ENCODE results near the gene TRIP6. TPM values are rescaled to one million over a fixed set of nuclear protein-coding genes. Genes with fewer than 3 reads are reported as not detected.

TRIP6 gene, protein sequence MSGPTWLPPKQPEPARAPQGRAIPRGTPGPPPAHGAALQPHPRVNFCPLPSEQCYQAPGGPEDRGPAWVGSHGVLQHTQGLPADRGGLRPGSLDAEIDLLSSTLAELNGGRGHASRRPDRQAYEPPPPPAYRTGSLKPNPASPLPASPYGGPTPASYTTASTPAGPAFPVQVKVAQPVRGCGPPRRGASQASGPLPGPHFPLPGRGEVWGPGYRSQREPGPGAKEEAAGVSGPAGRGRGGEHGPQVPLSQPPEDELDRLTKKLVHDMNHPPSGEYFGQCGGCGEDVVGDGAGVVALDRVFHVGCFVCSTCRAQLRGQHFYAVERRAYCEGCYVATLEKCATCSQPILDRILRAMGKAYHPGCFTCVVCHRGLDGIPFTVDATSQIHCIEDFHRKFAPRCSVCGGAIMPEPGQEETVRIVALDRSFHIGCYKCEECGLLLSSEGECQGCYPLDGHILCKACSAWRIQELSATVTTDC
- 87.9 and 95.2 TPM in 2 replicates for total RNA-seq

DNA sequence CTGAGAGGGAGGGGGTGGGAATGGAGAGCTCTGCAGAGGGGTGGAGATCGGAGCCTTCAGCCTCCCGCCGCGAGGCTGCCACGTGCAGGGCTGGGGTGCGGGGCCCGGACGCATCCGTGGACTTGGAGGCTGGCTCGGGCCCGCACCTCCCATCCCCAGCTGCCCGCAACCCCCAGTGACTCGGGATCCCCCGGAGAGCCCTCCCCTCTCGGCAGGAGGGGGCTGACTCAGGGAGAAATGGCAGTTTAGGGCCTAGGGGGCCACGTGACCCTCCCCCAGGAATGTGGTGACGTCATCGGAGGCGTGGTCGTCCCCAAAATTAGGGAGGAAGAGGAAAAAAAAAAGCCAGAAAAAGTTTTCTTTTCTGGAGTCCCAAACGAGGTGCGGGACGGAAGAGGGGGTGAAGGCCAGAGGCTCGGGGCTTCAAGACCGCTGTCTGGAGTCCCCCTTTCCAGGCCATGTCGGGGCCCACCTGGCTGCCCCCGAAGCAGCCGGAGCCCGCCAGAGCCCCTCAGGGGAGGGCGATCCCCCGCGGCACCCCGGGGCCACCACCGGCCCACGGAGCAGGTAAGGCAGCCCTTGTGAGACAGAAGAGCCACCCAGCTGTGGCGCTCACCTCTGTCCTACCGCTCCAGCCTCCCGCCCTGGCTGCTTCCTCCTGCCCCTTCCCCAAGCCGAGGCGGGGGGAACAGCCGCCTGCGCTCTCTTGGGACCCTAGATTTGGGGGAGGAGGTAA, at the start of gene TRIP6:
Gene TRIP6 (plus strand): TSS at position 348 of the 736 bp plus-strand sequence. CDS start 111 bp downstream, at position 459.
- DNase-seq (ENCODE audit: low read depth) = peak; percentile 72

DNA sequence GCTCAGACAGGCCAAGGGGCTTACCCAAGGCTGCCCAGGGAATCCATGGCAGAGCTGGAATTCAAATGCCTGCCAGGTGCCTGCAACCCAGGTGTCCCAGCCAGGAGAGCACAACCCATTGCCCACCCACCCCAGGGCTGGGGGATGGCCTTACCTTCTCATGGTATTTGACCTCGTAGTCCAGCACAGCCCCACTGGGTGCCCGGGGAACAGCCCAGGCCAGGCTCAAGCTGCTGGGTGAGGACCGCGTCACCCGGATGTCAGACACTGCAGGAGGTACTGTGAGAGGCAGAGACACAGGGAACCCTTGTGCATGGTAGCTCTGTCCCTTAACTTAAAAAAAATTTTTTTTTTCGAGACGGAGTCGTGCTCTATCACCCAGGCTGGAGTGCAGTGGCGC, 48.8 kb upstream of the TRIP6 start:
- DNase-seq (ENCODE audit: low read depth) = no peak

DNA sequence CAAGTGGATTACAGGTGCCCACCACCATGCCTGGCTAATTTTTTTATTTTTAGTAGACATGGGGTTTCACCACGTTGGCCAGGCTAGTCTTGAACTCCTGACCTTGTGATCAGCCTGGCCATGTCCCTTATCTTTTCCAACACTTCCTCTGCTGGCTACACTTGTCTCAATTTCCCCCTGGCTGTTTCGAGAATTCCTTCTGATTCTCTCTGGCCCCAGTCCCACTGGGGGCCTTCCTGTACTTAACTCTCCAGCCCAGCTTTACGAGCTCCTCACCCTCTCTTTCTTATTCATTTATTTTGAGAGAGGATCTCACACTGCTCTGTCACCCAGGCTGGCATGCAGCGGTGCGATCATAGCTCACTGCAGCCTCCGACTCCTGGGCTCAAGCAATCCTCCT, 48.4 kb upstream of the TRIP6 start:
- DNase-seq (ENCODE audit: low read depth) = no peak

DNA sequence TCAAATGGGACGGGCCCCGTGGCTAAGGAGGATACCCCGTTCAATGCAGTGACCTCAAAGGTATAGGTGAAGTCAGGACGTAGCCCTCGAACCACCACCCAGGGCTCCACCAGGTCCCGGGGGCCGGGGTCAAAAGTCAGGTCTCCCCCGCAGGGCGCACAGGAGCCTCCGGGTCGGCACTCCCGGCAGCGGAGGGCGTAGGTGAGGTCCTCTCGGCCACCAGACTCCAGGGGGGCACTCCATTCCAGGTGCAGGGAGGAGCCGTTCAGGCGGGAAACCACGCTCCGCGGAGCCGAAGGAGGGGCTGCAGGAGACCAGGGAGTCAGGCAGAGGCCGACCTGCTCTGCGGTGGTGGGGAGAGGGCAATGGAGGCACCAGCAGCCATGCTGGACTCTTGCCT, 47.6 kb upstream of the TRIP6 start:
- no peak for DNase-seq (ENCODE audit: low read depth)

DNA sequence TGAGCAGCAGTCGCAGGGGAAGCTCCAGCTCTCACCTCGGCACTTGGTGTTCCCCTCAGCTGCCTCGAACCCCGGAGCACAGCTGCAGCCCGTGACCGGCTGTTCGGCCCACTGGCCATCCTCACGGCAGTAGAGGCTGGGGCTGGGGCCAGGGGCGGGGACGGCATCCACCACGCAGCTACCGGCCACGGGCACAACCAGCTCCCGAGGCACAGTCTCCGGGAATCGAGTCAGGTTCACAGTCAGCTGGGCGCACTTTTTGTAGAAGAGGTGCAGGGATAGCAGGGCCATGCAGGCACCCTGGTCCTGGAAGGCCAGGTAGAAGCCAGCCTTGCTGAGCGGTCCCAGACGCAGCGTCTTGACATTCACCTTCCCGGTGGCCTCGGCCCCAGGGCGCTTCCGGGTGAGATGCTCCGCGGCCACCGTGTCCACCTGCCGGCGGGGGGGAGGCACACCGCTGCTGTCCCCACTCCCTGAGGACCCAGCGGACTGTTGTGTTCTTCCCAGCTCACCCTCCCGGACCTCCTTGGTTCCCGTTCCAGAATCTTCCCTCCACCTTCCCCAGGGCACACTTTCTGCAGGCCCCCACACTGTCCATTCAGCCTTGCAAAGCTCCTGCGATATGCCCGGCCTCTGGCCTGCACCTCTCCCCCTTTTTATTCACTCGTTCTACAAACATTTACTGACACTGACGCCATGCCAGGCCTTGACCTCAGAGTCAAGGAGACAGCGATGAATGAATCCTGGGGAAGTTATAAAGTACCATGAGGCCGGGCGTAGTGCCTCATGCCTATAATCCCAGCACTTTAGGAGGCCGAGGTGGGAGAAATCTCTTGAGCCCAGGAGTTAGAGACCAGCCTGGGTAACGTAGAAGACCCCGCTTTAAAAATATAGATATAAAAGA, 44.7 kb upstream of the TRIP6 start:
- no peak for DNase-seq (ENCODE audit: low read depth)

DNA sequence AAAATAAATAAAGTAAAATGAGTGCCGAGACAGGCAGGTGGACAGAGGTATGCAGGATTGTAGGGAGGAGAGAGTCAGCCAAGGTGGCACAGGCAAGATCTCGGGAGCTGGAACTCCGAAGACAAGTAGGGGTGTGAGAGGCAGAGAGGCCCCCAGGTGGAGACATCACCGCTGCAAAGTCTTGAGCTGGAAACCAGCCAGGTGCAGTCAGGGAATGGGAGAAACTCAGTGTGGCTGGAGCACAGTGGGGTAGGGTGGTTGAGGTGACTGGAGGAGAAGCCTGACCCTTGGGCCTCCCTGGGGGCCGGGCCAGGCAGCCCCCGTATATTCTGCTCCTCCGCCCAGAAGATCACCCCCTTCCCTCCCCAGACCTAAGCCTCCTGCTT, 44.1 kb upstream of the TRIP6 start:
- DNase-seq (ENCODE audit: low read depth) = no peak

DNA sequence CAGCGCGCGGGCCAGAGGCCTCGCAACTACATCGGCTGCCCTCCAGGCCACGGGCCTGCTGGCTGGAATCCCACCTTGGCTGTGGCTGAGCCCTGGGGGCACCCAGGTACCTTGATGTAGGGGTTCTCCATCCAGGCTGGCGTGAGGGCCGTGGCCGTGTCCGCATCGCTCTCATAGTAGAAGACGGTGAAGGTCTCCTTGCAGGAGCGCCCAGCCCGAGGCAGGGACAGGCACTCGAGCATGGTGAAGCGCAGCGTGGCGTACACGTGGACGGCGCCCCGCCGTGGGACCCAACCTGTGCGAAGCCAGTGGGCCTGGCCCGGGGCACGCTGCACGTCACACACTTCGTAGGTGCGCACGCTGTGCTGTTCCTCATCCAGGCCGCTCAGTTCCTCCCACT, 43.7 kb upstream of the TRIP6 start:
- DNase-seq (ENCODE audit: low read depth) = no peak

DNA sequence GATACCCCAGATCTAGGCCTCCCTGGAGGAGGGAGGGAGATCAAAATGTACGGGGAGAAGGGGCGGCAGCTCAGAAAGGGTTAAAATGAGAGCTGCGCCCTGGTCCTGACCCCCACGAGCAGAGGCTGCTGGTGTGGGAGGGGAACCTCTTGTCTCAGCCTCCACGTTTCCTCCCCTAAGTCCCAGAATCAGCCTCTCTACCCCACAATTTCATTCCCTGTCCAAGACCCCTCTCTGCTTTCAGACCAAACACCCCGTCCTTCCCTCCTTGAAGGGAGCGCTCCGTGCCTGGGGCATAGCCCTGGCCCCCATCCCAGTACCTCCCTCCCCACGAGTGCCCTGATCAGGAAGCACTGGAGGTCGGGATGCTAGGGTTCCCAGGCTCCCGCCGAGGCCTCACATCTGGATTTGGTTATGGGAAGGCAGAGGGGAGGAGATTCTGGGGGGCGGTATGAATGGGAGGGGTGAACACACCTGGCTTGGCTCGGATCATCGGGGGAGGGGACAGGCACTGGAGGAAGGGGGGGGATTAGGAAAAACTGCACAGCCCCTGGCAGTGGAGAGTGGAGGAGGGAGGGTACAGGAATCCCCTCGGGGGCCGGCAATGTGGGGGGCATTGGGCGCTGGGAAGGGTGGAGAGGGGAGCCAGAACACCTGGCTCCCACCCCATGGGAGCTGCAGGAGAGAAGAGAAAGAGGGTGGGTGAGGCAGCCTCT, 42.5 kb upstream of the TRIP6 start:
- no peak for DNase-seq (ENCODE audit: low read depth)

DNA sequence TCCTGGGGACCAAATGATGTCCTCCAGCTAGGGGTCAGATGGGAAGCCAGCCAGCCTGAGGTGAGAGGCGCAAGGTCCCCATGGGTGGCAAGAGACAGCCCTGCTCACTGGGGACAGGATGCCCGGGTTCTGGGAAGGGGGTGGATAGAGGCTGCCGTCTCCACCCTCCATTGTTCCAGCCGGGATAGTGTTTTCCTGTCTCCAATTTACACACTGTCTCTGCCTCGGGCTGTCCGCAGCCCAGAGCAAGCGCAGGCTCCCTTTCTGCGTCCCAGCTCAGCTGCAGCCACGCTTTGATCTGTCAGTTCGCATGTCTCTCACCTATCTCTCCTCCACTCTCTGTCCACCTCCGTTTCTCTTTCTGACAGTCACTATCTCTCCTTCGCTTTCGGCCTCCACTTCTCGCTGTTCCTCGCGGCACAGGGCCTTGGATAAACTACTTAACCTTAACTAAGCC, 41.9 kb upstream of the TRIP6 start:
- no peak for DNase-seq (ENCODE audit: low read depth)

DNA sequence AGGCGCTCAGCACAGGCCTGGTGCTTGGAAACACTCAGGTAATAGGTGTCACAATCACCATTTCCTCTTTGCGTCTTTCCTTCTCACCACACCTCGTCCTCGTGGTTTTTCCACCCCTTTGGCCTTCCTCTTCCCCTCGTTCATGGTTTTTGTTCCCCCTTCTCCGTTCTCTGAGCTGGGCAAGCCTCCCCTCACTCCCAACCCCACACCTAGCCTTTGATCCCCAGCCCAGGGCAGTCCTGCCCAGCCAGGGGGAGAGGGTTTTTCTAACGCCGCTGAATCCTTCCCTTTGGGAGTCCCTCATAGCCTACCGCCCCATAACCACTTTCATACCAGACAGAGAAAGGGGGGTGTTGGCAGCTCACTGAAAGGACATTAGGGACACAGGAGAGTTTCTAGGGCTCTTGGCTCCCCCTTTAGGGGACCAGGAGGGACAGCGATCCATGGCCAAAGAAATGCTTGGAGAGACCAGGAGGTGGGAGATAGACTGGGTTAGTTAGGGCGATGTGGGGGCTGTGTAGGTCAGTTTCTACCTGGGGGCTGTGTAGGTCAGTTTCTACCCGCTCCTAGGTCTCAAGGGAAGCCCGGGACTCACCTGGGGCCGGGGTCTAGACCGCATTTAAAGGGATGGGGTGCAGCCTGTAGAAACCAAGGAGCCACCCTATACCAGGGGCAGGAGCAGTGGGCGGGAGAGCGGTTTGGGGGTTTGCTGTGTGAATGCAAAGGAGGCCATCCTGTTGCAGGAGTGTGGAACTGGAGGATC, 41.3 kb upstream of the TRIP6 start:
- peak; percentile 22 for DNase-seq (ENCODE audit: low read depth)

DNA sequence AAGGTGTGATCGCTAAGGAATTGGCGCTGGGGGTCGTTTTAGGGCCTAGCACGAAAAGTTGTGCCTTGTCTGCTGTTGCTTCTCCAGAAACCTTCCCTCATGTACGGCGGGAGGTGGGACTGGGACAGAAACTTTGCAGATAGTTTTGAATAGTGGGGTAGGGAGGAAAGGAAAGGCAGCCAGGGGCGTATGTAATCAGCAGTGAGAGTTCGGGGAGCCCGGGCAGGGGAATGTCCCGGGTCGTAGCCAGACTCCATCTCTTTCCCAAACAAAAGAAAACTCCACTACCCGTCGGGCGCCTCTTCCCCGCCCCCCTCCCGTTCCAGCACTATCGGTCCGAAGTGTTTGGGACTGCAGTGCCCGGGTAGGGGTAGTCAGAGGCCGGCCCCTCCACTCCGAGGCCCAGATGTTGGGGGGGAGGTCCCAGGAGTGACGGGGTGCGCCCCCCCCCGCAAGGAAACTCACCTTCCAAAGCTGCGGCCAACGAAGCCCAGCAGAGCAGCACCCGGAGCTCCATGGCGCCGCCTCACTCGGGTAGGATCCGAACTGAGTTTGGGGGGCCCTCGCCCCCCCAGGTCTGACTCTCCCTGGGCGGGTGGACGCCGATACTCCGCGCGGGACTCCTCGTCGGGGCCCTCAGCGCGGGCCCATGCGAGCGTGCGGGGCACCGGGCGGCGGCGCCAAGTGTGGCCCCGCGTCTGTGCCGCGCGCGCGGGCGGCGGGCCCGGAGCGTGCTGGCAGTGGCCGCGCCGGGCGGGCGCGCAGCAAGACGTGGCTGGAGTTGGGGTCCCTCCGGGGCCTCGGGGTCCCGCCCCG, 40.5 kb upstream of the TRIP6 start:
- no peak for DNase-seq (ENCODE audit: low read depth)

DNA sequence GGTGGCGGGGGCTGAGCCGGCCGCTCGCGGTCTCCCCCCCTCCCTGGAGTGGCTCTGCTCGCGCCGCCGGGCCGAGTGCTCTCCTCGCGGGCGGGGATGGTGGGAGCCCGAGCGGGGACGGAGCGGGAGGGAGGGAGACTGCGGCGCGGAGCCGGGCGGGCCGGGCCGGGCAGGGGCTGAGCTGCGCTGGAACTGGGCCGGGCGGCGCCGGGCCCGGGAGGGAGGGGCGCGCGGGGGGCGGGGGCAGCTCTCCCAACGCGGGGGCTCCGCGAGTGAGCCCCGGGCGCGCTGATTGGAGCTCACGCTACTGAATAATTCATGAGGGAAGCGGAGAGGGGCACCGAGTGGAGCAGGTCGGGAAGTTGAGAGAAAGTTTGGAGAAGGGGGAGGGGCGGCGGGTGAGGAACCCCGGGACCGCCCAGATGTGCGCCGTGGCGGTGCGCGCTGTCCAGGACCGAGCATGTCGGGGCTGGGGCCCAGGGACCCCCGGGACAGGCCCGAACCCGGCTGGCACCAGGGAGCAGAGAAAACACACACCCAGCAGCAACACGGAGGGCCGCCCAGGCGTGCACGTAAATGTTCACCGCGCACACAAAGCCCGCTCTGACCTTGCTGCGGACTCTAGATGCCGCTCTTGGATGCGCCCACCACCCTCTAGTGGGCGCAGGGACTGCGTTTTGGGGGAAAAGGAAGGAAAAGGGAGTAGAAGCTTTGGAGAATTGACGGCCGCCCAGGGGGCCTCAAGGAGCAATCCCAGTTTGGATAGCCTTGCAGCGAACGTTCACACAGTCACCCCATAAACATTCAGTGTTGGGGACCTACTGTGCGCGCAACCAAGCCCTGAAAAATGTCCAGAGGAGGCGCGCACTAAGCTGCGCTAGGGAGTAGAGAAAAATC, 39.6 kb upstream of the TRIP6 start, which contains the start of gene EPHB4:
Gene EPHB4 (minus strand): TSS at position 194 of the 897 bp plus-strand sequence. CDS start 493 bp downstream, outside the sequence.
- peak; percentile 36 for DNase-seq (ENCODE audit: low read depth)

DNA sequence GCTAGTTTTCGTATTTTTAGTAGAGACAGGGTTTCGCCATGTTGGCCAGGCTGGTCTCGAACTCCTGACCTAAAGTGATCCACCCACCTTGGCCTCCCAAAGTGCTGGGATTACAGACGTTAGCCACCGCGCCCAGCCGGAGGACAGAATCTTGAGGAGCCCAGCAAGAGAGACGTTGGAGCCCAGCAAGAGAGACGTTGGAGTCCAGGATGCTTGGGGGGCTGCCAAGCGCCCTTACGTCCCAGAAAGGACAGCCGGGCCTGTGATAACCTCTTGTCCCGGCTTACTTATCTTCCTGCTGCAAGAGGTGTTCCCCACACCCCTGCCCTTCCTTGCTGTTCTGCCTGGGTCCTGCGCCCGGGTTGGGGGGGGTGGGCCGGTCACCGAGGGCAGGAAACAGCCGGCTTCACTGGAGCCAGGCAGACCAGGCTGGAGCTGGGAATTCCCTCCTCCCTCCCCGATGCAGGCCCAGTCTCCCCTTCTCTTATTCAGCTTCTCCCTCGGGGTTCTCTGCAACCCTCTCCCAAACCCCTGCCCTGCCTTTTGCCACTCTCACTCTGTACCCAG, 38.0 kb upstream of the TRIP6 start:
- no peak for DNase-seq (ENCODE audit: low read depth)

DNA sequence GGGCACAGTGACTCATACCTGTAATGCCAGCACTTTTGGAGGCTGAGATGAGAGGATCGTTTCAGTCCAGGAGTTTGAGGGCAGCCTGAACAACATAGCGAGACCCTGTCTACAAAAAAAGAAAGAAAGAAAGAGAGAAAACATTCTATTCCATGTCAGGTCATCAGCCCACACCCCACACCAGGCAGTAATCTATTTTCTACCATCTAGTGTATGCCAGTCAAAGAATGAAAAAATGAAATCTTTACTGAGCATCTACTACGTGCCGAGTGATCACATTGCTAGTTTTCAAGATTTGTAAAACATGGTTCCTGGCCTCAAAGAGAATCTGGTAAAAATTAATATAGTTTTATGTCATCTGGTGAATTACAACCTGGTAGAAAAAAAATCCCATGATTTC, 36.8 kb upstream of the TRIP6 start:
- DNase-seq (ENCODE audit: low read depth) = no peak

DNA sequence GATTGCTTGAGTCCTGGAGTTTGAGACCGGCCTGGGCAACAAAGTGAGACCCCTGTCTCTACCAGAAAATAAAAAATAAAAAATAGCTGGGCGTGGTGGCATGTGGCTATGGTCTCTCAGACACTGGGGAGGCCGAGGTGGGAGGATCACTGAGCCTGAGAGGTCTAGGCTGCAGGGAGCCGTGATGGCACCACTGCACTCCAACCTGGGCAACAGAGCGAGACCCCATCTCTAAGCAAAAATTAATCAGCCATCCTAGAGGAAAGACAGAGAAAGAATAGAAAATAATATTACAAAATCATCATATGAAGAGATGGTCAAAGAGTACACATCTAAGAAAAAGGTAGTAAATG, 34.9 kb upstream of the TRIP6 start:
- no peak for DNase-seq (ENCODE audit: low read depth)

DNA sequence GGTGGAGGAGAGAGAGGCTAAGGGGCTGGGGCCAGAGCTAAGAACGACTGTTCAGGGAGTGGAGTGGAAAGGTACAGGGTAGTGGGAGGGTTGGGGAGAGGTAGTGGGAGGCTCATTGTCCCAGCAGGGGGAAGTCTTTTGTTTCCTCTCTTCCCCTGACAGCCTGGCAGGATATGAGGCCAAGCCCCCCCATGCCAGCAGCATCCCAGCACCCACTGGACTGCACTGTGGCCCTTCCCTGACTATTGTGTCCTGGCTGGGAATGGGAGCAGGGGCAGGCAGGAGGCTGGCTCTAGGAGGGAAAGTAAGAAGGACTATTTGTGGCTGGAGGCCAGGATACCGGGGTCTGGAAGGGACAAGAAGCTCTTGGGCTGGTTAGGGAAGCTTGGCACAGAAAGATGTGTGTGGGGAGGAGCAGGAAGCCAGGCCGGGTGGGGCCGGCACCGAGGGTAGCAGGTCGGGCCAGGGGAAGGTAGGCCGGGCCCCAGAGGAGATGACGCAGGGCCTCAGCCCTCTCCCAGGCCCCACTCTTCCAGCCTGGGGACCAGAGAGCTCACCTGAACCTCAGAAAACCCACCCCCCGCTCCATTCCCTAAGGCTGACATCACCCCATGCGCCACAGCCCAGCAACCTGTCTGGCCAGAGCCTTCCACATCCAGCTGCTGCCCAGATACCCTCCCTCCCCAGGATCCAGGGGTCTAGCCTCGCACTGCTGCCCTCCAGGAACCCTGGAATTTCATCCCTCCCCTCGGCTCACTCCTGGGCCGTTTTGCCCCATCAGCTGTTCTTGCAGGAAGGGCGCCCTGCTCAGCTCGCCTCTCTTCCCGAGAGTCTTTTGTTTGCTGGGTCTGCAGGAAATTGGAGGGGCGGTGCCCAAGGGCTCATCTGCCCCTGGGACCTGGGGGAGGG, 31.0 kb upstream of the TRIP6 start:
- no peak for DNase-seq (ENCODE audit: low read depth)

DNA sequence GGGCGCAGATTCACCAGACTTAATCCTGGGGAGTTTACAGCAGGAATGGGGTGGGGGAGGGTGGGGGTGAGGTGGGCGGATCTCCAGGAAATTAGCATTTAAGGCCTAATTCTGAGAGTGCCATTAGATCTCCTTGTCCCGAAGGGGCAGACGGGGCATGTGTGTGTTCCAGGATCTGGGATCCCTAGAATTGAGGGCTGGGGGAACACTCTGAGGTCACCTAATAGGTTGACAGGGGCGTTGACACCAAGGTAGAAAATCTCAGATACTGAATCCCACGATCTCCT, 30.4 kb upstream of the TRIP6 start:
- DNase-seq (ENCODE audit: low read depth) = no peak
